Measurements from ENCODE around the gene TPRG1.

DNA sequence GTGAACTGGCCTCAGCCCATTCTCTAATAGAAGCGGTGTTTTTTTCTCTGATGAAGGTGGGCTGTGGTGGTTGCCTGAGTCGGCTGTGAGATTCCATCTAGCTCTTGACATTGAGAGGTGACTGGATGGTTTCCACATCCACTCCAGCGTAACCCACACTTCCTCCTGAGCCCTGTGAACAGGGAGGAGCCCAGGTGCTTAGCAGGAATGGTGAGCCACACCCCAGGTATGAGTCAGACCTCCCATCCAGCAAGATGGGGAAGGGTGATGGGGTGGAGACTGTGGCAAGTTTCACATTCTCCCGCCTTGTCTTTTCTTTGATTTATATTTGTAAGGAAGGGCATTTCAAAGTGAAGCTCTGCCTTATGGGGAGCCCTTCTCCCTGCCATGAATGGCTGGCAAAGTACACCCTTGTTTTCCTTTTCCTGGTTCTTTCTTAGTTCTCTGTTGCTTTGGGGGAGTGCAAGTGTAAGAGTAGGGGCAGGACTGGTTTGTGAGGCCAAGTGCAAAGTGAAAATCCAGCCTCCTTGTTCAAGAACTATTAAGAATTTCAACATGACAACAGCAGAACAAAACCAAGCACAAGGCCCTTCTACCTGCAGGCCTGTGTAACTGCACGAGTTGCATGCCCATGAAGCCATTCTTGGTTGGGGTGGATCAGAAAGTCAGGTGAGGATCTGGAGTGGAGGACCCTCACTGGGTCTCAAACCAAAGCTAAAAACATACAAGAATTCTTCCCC is 4.6 kb upstream of the TPRG1 start:
- TF ChIP-seq, protein P1, sequence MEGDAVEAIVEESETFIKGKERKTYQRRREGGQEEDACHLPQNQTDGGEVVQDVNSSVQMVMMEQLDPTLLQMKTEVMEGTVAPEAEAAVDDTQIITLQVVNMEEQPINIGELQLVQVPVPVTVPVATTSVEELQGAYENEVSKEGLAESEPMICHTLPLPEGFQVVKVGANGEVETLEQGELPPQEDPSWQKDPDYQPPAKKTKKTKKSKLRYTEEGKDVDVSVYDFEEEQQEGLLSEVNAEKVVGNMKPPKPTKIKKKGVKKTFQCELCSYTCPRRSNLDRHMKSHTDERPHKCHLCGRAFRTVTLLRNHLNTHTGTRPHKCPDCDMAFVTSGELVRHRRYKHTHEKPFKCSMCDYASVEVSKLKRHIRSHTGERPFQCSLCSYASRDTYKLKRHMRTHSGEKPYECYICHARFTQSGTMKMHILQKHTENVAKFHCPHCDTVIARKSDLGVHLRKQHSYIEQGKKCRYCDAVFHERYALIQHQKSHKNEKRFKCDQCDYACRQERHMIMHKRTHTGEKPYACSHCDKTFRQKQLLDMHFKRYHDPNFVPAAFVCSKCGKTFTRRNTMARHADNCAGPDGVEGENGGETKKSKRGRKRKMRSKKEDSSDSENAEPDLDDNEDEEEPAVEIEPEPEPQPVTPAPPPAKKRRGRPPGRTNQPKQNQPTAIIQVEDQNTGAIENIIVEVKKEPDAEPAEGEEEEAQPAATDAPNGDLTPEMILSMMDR (IDR thresholded peaks at IDR 0.05; ENCODE audit: poor library complexity), result no peak
- no peak for TF ChIP-seq EZH2 (IDR thresholded peaks at IDR 0.05; ENCODE audit: borderline replicate concordance)

All from hepatocyte (in vitro differentiated cells).